VCaP (cell line): Measurements from ENCODE around the gene SNTA1.
"Not testable (repeated sequence)": the region's sequence is repeated elsewhere in the genome, so short reads cannot be mapped to it uniquely, and the experiment has no call there.

Experiments
- H3K27ac ChIP-seq: fragments of 450-650 bp; 2 replicates; pipeline ENCODE4 v1.5.1; 2017
- CTCF ChIP-seq: fragments of 450-650 bp; conservative IDR thresholded peaks from 2 replicates; pipeline ENCODE4 v1.5.1; 2017; ENCODE audit warnings: mild to moderate bottlenecking, moderate library complexity

SNTA1 gene

DNA sequence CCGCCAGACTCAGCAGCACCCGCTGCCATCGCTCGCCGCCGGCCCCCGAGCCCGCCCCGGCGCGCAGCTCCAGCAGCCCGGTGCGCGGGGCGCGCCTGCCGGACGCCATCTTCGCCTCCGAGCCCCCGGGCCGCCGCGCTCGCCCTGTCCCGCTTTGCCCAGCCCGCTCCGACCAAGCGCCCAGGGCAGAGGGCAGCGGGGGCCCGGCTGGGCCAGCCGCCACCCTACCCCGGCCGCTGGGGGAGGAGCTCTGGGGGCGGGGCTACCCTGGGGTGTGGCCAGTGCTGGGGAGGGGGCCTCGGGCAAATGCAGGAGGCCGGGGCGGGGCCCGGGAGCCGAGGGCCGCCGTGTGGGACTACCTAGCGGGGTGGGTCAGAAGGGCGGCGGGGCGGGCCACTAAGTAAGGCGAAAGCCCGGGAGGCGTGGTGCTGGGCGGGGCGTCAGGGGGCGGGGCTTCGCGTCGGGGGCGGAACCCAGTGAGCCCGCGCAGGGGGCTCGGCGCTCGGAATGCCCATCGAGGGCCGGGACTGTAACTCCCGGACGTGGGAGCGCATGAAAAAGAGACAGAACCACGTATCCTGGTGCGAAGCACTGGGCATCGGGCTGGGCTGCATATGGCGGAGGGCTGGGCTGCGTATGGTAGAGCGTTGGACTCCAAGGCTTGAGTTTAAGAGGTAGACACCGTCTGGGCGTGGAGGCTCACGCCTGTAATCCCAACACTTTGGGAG lies at the start of gene SNTA1:
TSS of gene SNTA1 (minus strand) at position 252 of the 728 bp plus-strand sequence. CDS start at position 109, 143 bp downstream.
- no peak for TF ChIP-seq CTCF
- peak within 1 kb of the TSS; percentile 74 for H3K27ac ChIP-seq

DNA sequence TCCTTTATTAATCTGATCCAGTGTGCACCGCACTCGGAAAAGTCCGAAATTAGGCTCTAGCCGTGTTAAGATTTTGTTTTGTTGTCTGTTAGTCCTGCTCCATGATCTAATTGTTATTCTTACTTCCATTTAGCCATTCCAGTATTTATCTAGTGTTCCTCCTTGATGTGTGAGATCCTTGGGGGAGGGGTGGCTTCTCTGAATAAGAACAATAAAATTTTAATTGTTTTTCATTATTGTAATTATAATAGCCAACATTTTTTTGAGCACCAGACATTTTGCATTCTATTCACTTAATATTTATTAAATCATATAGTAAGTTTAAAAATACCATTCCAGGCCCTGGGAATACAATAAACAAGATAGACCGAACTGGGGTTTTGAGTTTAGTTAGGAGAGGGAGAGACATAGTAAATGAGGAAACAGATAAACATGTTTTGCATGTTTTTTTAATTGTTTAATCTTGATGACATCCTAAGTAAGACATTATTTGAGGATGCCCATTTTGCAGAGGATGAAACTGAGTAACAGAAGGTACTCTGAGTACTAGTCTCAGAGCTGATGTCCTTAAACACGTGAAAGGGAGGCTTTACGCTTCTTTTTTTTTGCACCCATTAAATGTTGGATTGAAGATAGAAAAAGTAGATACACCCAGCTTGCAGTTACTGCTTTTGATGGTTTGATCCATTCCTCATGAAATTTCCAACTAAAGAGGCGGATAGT lies 47.5 kb upstream of the SNTA1 start:
- peak overlapping the region; percentile 92 for H3K27ac ChIP-seq
- TF ChIP-seq CTCF, result no peak

DNA sequence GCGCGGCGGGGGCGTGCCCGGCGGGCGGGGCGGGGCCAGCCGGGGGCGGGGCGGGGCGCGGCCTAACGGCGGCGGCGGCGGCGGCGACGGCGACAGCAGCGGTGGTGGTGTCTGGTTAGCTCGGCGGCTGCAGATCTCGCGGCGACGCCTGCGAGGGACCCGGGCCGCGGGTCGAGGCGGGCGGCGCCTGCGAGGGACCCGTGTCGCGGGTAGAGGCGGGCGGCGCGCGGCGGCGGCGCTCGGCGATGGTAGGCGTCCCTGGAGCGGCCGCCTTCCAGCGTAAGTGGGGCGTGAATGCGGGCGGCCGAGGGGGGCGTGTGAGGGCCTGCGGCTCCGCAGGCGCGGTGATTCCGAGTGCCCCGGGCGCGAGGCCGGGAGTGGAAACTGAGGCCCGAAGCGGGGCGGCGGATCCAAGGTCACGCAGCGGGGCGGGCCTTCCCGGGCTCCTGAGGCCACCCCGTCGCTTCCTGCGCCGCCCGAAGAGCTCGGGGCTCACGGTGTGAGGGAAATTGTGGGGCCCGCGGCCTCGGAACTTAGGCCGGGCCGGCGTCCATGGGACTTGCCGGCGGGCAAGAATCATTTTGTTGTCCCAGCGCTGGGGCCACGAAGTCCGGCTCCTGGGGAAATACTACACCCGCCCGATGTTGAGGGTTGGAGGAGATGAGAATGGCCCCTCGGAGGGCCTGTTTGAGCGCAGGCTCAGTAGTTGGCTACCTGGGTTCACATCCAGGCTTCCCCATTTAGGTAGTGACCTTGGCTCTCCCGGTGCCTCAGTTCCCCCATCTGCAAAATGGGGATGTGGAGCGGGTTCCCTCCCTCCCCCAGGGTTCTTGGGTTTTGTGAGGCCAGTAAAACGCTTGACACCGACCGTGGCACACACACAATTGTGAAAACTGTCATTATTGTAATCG lies 46.7 kb upstream of the SNTA1 start, which contains the start of gene CBFA2T2:
TSS of gene CBFA2T2 (plus strand) at position 74 of the 911 bp plus-strand sequence. CDS start at position 246, 172 bp downstream.
- TF ChIP-seq CTCF, result no peak
- H3K27ac ChIP-seq, result peak within 1 kb of the TSS; percentile 92

GRCh38 chr20:33489495-33490022 lies 46.0 kb upstream of the SNTA1 start:
- no peak for TF ChIP-seq CTCF
- peak overlapping the region; percentile 92 for H3K27ac ChIP-seq

- H3K27ac ChIP-seq, result peak overlapping the region; percentile 92
Observed at GRCh38 chr20:33488661-33489494, 45.3 kb upstream of the SNTA1 start.

- H3K27ac ChIP-seq, result peak overlapping the region; percentile 92
- no peak for TF ChIP-seq CTCF
Observed at GRCh38 chr20:33488201-33488600, 44.6 kb upstream of the SNTA1 start.

- H3K27ac ChIP-seq, result not testable (repeated sequence)
Observed at GRCh38 chr20:33483186-33483585, 39.6 kb upstream of the SNTA1 start.
